Measurements from ENCODE around the gene CD27.
"Not testable (repeated sequence)": the region's sequence is repeated elsewhere in the genome, so short reads cannot be mapped to it uniquely, and the experiment has no call there.

CD27 gene

DNA sequence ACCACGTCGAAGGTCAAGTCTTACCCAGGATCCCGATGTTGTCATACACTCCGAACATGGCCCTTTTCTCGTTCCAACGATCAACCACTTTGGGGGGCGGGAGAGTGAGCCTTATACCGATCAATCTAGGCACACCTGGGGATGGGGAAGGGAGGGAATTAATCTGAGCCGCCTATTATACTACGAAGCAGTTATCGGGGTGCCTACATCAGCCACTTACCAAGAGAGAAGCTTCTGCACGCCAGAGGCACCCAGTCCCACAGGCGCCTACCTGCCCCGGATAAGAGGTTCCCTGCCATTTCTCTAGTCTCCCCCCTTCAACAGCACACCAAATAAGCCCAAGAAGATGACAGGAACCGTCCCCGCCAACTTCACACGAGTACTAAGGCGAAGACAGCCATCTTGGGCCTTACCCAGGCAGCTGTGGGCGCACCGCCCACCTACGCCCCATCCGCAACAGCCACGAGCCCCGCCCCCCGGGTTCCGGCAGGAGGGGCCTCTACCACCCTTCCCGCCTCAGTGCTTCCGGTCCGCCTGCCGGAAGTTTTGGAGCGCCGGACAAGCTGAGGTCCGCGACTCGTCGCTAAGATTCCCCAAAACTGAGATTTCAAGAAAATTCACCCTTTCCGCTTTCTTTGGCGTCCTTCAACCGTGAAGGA, 48.2 kb downstream of the CD27 start, which contains the start of gene MRPL51:
MRPL51 (minus strand) TSS at position 425 of the 659 bp plus-strand sequence; CDS start at position 299, 126 bp downstream.
- DNase-seq, result peak; percentile 100

DNA sequence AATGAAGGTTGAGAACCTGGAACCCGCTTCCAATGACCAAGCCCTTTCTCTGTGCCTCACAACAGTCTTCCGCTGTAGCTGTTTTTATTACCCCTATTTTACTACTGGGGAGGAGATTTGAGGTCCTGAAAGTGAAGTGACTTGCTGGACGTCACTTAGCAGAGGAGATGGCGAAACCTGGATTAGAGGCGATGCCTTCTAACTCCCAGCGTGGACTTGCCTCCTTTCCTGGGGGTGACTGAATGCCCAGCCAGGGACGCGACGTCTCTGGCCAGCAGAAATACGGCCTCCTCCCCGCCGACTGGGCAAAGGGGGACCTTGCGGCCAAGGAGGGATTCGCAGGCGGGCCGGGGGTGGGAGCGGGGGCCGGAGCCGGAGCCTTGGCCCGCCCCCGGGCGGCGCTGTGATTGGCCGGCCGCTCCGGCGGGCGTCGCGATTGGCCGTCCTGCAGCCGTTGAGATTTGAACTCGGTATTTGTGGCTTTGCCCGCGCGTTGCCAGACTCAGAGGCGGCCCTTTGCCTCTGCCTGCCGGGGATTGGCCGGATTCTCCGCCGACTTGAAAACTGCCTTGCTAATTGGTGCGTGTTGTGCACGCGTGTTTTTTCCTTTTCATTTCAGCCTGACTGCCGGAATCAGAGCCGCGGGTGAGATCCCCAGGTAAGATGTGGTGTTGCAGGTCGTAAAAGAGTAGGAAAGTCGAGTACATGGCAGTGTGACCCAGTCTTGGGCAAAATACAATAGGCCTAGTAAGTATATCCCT, 48.9 kb downstream of the CD27 start, which contains the start of gene NCAPD2:
NCAPD2 (plus strand) TSS at position 606 of the 761 bp plus-strand sequence. CDS start 997 bp downstream, outside the sequence.
- peak; percentile 100 for DNase-seq

DNA sequence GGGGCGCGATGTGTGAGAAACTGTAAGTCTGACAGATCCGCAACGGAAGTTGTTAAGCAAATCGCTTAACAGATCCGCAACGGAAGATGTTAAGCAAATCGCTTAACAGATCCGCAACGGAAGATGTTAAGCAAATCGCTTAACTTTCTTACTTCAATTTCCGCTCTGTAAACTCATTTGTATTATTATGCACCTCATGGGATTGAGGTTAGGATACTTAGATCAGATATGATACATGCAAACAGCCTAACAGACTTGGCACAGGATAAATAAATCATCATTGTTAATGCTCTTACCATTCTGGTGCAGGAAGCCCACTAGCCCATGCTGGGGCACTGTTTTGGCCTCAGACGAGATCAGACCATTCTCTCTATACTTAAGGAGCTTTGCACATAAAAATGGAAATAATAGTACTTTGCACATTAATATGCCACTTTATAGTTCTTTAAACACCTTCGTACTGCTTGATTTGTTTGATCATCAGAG, 49.5 kb downstream of the CD27 start:
- no peak for DNase-seq

- no peak for DNase-seq
Measured at GRCh38 chr12:6494968-6495367, 50.2 kb downstream of the CD27 start.

- not testable (repeated sequence) for DNase-seq
Measured at GRCh38 chr12:6497291-6497690, 52.5 kb downstream of the CD27 start.

- DNase-seq, result no peak
Measured at GRCh38 chr12:6500466-6500865, 55.7 kb downstream of the CD27 start.

Measured in NCI-H2171 (cell line).